NCI-H1436 treated with DMSO at 0.1 percent for 48 hours (cell line): ENCODE measurements around the gene AEBP2.
"Not testable (repeated sequence)": the region's sequence is repeated elsewhere in the genome, so short reads cannot be mapped to it uniquely, and the experiment has no call there.

Source experiments
- DNase-seq: peaks from one replicate; lab custom pipeline; 2025; lab: John Stamatoyannopoulos, UW

Gene AEBP2

GRCh38 chr12:19507823-19508222, 68.5 kb downstream of the AEBP2 start:
- DNase-seq: no peak

- DNase-seq: no peak
Observed at GRCh38 chr12:19510461-19510860, 71.2 kb downstream of the AEBP2 start.

GRCh38 chr12:19515179-19515578, 75.9 kb downstream of the AEBP2 start:
- no peak for DNase-seq

GRCh38 chr12:19517583-19517982, 78.3 kb downstream of the AEBP2 start:
- DNase-seq: no peak

GRCh38 chr12:19518209-19518608, 78.9 kb downstream of the AEBP2 start:
- no peak for DNase-seq

GRCh38 chr12:19520646-19521415, 81.5 kb downstream of the AEBP2 start:
- no peak for DNase-seq

GRCh38 chr12:19525274-19525673, 86.0 kb downstream of the AEBP2 start:
- DNase-seq: no peak

GRCh38 chr12:19527866-19528265, 88.6 kb downstream of the AEBP2 start:
- no peak for DNase-seq

GRCh38 chr12:19528750-19529149, 89.5 kb downstream of the AEBP2 start:
- DNase-seq: no peak

GRCh38 chr12:19529951-19530636, 90.8 kb downstream of the AEBP2 start:
- DNase-seq: no peak

GRCh38 chr12:19530637-19531023, 91.3 kb downstream of the AEBP2 start:
- no peak for DNase-seq

- no peak for DNase-seq
Observed at GRCh38 chr12:19533567-19533966, 94.3 kb downstream of the AEBP2 start.

- no peak for DNase-seq
Observed at GRCh38 chr12:19539071-19539470, 99.8 kb downstream of the AEBP2 start.

- no peak for DNase-seq
Observed at GRCh38 chr12:19539836-19540235, 100.5 kb downstream of the AEBP2 start.

GRCh38 chr12:19542606-19543005, 103.3 kb downstream of the AEBP2 start:
- no peak for DNase-seq

- no peak for DNase-seq
Observed at GRCh38 chr12:19544353-19544752, 105.1 kb downstream of the AEBP2 start.

GRCh38 chr12:19545301-19545700, 106.0 kb downstream of the AEBP2 start:
- DNase-seq: no peak

GRCh38 chr12:19546027-19546426, 106.7 kb downstream of the AEBP2 start:
- DNase-seq: no peak

- no peak for DNase-seq
Observed at GRCh38 chr12:19546611-19547162, 107.4 kb downstream of the AEBP2 start.

- no peak for DNase-seq
Observed at GRCh38 chr12:19547271-19547671, 108.0 kb downstream of the AEBP2 start.

GRCh38 chr12:19548834-19549233, 109.5 kb downstream of the AEBP2 start:
- DNase-seq: no peak

GRCh38 chr12:19550626-19551025, 111.3 kb downstream of the AEBP2 start:
- no peak for DNase-seq

- DNase-seq: not testable (repeated sequence)
Observed at GRCh38 chr12:19552441-19553097, 113.3 kb downstream of the AEBP2 start.
